Measurements from ENCODE around the gene L3MBTL4.
A peak's percentile ranks its signal among the peaks of the same experiment; 100 is the strongest.

L3MBTL4 gene

DNA sequence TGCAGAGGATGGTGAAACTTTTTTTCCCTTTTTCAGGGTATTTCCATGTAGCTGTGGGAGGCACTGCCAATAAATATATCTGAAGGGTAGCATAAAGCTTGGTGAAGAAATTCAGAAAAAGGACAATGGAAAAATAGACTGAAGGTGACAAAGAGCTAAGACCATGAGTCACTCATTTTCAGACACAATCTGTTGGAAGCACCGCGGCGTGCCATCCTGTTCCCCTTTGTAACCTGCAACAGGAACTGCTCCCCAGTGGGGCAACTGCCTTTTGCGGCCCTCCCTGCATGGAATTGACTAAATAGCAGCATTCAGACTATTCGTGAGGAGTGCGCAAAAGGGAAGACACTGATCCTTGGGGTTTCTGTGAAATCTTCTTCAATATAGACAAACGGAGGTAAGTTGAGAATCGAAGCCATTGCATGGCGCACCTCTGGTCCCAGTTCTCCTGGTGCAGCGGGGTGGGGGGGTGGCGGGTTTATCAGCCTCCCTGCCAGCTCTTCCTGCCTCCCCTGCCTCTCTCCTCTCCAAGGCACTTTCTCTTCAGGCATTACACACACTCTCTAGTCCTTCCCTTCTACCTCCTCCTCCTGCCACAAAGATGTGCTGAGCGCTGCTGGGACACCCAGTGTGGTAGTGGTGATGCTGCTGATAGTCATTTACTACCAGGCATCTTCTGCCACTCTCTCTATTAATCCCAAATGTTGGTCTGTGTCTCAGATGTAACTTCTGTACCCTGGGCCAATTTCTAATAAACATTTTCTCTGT lies 393.2 kb downstream of the L3MBTL4 start:
- DNase-seq: peak; percentile 25

- DNase-seq: no peak
Observed at GRCh38 chr18:6018671-6019070, 396.0 kb downstream of the L3MBTL4 start.

GRCh38 chr18:6017171-6017570 lies 397.5 kb downstream of the L3MBTL4 start:
- no peak for DNase-seq

DNA sequence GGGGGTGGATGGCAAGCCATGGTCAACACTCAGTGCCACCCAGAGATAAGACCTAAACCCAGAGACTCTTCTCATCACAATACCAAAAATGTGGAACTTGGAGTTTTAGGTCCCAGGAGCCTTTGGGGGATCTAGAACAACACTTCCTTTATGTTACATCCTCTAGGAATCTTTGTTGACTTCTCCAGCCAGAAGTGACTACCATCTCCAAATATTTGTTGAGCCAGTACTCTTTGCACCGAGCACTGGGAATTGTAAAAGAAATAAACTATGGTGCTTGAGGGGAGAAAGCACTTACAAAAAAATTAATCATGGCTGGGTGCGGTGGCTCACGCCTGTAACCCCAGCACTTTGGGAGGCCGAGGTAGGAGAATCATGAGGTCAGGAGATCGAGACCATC lies 399.3 kb downstream of the L3MBTL4 start:
- no peak for DNase-seq

DNA sequence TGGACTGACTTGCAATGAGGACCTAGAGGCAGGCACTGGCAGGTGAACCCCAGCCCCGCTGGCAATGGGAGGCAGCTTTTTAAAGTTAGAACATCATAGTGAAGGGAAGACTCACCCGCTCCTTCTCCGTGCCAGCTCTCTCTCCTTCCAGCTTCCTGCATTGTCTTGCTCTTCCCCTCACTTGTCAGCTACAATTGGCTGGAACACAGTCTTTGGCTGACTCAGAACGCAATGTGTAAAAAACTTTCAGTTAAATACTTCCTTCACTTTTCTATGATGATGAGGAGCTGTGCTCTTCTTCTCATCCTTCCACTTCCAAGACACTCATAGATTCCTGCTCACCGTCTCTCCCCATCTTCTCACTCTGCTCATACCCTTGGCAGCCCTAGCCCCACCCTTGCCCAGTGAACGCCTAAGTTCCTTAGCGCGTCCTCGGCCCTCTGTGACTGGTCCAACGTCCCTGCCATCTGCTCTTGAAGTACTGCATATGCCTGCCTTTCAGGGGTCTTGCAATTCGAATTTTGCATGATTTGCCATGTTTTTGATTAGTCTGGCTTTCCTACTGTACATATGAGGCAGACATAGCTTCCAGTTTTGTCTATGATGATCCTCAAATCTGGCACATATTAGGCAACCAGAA lies 401.4 kb downstream of the L3MBTL4 start:
- no peak for DNase-seq

DNA sequence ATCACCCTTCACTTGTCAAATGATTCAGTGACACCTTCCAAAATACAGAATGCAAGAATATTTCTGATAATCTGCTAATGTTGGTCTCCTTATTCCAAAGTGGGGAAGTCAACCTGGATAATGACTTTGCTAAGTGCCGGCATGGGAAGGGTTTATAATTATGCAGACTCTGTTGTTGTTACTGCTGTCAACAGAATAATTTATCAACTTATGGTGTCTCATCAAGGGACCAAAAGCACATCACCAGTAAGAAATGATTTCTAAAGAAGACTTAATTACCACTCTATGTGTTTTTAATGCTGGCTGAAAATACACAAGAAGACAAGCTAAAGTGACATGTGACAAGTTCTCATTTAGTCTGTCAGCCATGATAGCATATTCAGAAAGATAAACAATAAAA lies 403.8 kb downstream of the L3MBTL4 start:
- DNase-seq: no peak

- DNase-seq: no peak
Observed at GRCh38 chr18:6010284-6010683, 404.4 kb downstream of the L3MBTL4 start.

- DNase-seq: no peak
Observed at GRCh38 chr18:6009756-6010155, 405.0 kb downstream of the L3MBTL4 start.

DNA sequence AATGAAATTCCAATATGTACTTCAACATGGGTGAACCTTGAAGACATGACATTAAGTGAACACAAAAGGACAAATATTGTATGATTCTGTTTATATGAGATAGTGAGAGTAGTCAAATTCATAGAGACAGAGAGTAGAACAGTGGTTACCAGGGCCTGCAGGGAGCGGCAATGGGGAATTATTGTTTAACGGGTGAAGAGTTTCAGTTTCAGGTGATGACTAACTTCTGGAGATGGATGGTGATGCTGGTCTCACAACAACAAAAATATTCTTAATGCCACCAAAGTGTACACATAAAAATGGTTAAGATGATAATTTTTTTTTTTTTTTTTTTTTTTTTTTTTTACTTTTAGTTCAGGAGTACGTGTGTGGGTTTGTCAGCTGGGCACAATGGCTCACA lies 410.0 kb downstream of the L3MBTL4 start:
- DNase-seq: no peak

GRCh38 chr18:6004119-6004518 lies 410.6 kb downstream of the L3MBTL4 start:
- no peak for DNase-seq

DNA sequence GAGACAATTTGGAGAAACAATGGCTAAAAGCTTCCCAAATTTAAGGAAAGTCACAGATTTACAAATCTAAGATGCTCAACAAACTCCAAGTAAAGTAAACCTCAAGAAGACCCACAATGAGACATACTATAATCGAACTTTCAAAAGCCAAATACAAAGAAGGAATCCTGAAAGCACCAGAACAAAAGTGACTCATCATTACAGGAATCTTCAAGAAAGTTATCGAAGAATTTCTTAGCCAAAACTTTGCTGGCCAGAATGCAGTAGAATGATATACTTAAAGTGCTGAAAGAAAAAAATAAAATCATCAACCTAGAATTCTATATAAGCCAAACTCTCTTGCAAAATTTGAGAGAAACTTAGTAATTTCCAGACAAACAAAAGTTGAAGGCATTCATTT lies 412.8 kb downstream of the L3MBTL4 start:
- no peak for DNase-seq

DNA sequence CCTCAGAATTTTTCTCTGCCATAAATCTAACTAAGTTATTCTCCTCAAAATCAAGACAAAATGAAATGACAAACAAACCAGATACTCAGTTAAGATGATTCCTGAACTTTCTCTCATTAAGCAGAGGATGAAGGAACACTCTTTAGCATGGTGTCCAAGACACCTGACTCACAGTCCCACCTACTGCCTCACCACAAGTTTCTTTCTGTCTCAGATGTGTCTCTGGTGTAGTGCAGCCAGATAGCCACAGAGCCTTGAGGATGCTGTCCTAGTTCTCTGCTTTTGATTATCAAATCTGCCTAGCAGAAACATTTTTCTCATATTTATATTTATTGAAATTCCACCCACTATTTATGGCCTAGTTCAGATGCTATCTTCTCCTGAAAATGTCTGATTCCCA lies 415.8 kb downstream of the L3MBTL4 start:
- no peak for DNase-seq

DNA sequence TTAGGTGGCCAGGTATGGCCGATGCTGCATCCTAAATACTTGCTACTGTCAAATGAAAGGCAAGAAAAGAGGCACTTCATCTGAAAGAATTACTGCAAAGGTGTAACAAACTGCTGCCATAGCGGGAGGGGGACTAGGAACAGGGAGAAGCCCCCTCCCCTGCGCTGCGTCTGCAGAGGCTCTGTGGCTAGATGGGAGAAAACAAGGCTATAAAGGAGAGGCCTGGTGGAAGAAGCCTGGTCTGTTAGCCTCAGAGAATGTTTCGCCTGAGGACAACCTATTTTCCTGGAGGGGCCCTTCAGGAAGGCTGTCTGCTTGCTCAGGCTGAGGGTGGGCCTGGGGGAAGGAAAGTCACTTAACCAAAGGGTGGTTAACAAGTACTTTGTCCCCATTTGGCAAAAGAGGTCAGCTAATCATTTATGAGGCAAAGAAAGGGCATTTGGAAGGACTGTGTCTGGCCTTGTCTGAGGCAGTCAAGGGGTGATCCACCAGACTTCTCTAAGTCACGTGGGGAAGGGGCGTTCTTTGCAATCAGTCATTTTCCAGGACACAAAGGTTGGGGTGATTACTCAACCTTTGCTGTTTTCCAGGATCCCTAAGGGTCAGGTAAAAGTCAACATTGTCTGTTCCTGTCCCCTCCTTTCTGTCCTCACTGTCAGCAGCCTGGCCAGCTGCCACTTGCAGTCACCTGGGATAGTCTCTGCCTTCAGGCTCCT lies 416.4 kb downstream of the L3MBTL4 start:
- no peak for DNase-seq

DNA sequence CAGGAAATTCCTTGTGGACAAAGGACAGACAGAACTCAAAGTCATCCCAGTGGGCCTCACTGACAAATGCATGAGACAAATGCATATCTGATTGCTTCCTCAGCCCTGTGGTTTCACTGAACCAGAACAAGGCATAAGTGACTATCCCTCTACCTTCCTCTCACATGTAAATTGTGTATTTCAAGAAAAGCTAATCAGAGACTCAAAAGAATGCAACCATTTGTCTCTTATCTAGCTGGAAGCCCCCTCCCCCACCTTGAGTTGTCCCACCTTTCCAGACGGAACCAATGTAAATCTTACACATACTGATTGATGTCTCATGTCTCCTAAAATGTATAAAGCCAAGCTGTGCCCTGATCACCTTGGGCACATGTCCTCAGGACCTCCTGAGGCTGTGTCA lies 417.4 kb downstream of the L3MBTL4 start:
- no peak for DNase-seq

DNA sequence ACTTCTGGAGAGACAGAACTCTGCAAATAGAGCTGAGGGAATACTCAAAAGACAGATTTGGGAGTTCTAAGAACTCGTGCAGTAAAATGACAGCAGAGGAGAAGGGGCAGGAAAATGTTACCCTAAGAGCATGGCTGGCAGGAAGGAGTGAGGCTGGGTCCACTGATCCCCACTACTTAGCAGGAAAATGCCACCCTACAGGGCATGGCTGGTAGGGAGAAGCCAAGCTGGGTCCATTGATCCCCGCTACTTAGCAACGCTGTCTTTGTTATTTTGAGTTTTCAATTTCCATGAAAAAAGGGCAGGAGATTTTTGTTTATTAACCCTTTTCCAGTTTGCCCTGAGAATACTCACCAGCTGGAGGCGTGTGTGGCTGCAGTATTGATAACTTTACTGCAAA lies 419.1 kb downstream of the L3MBTL4 start:
- DNase-seq: no peak

DNA sequence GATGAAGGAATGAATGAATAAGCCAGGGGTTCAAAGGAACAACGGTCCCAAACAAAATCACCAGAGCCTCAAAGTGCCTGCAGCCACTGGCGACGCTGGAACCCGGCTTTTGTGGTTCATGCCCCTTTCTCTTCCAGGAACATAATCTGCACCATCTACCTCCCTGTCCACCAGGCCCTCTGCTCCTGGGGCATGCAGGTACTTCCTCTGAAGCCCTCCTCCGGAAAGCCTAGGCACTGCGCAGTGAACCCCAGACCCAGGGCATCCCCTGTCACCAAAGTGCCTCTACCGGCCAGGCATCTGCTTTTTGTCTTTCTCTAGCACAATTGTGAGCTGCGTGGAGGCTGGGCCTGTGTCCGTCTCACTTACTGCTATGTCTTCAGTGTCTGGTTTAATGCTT lies 420.8 kb downstream of the L3MBTL4 start:
- DNase-seq: no peak

DNA sequence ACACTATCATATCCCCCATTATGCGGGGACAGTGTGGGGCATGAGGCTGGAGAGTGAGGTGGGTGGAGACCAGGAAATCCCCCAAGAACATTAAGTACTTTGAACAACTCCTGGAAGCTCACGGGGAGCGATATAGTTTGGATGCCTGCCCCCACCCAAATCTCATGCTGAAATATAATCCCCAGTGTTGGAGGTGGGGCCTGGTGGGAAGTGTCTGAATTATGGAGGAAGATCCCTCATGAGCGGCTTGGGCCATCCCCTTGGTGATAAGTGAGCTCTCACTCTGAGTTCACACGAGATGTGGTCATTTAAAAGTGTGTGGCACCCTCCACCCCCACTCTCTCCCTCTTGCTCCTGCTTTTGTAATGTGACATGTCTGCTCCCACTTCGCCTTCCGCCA lies 422.3 kb downstream of the L3MBTL4 start:
- no peak for DNase-seq

DNA sequence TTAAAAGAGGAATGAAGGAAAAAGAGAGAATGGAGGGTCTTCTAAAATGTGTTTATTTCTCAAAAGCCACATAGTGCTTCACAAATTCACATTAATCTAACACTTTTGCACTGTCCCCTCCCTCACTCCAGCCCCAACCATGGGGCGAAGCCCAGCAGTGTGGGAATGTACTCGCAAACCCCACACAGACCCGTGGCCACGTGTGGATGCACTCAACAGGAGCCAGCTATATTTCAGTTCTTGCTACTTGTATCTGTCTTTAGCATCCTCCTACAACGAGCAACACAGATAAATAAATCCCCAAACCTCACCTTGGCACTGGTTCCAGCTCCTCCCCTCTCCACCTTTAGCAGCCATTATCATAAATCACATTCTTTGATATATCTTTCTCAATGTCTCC lies 427.5 kb downstream of the L3MBTL4 start:
- DNase-seq: no peak

DNA sequence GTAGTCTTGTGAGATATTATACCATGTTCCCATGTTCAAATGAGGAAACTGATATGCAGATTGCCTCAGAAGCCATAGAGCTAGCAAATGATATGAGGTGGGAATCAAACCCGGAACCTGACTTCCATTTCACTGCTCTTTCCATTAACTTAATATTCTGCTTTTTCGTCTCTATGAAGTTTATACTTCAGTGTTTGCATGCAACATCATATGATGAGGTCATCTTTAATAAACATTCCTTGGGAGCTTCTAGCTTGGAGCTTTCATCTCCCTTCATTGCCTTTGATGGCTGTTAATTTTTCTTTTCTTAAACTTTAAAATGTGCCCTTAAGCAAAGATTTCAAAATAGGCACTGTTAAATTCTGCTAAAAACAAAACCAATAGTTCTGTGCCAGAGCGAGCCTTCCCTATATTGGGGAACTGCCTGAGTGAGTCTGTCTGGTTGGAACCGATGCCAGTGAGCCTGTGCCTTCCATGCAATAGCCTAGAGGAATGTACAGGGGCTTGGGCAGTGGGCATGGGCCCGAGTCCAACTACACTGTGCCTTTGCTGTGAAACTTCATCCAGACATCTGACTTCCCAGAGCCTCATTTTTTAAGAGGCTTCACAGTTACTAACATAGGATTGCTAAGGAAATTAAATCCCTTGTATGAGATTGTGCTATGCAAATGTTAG lies 428.3 kb downstream of the L3MBTL4 start:
- no peak for DNase-seq

- no peak for DNase-seq
Observed at GRCh38 chr18:5984245-5984644, 430.5 kb downstream of the L3MBTL4 start.

GRCh38 chr18:5983488-5983887 lies 431.2 kb downstream of the L3MBTL4 start:
- DNase-seq: no peak

DNA sequence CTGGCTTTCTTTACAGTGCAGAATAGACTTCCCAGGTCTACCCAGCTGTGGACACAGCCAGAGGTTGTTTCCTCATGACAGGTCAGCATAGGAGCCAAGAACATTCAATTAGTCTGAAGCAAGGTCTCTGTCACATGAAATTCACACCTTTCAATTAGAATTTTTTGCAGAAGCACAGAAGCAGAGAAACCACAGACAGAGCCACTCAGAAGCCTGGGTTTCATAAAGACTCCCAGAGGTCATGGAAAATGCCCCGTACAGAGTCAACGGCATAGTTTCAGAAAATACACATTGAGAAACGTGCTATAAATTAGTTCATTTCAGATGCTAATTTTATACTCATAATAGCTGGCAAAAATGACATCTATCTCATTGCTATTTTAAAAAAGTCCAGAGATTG lies 432.4 kb downstream of the L3MBTL4 start:
- DNase-seq: no peak

- DNase-seq: no peak
Observed at GRCh38 chr18:5980721-5981120, 434.0 kb downstream of the L3MBTL4 start.

Measured in hematopoietic multipotent progenitor cell treated with erythropoietin and hydrocortisone succinate and interleukin-3 and kit ligand, for 4 days (in vitro differentiated cells).